ENCODE measurements around the gene INPP5D. TPM values are rescaled to one million over a fixed set of nuclear protein-coding genes. Genes with fewer than 3 reads are reported as not detected.

INPP5D gene
- total RNA-seq, 3 donors from 2014 or later, result 8.2 to 14.4 (median 9.1) TPM

DNA sequence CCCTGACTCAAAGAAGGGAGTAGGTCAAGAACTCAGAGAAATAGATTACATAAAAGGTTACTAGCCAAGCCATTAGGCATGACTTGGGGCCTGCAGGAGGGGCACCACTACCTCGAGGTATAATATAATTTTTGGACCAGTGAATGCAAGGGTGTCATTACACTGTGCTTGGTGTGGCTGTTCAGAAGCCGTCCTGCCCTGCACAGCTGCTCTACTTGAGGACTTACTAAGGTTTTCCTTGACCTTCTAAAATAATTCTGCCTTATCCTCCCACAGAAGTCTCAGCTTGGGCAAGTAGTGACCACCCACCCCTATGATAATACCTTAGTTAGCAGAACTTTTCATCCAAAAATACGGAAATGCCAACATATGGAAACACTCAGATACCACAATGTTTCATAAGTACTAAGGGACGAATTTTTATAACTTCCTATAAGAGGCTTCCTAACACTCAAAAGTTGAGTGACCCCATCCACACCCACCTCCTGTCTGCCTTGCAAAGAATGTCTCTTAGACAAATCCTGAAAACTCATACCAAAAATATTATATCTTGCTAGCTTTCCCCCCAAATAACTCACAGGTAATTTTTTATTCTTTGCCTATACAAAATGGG is 173.6 kb downstream of the INPP5D start:
- no peak for DNase-seq
- no peak for ATAC-seq

DNA sequence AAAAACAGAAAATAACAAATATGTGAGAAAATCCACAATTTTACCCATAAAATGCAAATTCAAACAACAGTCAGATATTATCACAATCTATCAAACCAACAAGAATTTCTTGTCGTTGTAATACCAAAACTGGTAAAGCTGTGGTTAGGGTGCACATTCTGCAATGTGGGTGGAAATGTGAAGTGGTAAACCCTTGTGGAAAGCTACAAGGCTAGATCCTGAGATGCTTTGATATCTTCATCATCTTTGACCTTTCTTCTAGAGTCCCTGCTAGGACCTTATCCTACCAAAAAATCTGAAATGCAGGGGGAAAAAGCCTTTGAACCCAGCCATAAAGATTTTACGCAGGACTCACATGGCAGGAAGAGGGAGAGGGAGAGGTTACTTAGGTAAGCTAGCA is 174.1 kb downstream of the INPP5D start:
- TF ChIP-seq, protein P1, sequence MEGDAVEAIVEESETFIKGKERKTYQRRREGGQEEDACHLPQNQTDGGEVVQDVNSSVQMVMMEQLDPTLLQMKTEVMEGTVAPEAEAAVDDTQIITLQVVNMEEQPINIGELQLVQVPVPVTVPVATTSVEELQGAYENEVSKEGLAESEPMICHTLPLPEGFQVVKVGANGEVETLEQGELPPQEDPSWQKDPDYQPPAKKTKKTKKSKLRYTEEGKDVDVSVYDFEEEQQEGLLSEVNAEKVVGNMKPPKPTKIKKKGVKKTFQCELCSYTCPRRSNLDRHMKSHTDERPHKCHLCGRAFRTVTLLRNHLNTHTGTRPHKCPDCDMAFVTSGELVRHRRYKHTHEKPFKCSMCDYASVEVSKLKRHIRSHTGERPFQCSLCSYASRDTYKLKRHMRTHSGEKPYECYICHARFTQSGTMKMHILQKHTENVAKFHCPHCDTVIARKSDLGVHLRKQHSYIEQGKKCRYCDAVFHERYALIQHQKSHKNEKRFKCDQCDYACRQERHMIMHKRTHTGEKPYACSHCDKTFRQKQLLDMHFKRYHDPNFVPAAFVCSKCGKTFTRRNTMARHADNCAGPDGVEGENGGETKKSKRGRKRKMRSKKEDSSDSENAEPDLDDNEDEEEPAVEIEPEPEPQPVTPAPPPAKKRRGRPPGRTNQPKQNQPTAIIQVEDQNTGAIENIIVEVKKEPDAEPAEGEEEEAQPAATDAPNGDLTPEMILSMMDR (IDR thresholded peaks at IDR 0.05), result no peak
- Histone ChIP-seq H3K36me3 (ENCODE audit: low read depth) (no peaks in the 10 kb centered on the region), H3K4me1 (ENCODE audit: low read depth) (no peaks in the 10 kb centered on the region), H3K9me3 (no peaks in the 10 kb centered on the region), H3K4me3 (no peak overlapping the region)
- ATAC-seq (no peak), DNase-seq (no peak)
- intact Hi-C loops (cut with DNase I, micrococcal nuclease), result no loop called here

More for the DNA sequence above, 173.6 kb downstream of the INPP5D start:
- H3K9me3 ChIP-seq, result no peaks in the 10 kb centered on the region
- H3K4me3 ChIP-seq, result no peak overlapping the region
- TF ChIP-seq, protein P1 (IDR thresholded peaks at IDR 0.05), result no peak
- intact Hi-C loops (cut with DNase I, micrococcal nuclease), result no loop called here
- H3K4me1 ChIP-seq (ENCODE audit: low read depth), result no peaks in the 10 kb centered on the region
- H3K36me3 ChIP-seq (ENCODE audit: low read depth), result no peaks in the 10 kb centered on the region

GRCh38 chr2:233234996-233235395 is 174.9 kb downstream of the INPP5D start:
- TF ChIP-seq, protein P1 (IDR thresholded peaks at IDR 0.05), result no peak
- H3K4me3 ChIP-seq, result no peak overlapping the region
- no peaks in the 10 kb centered on the region for H3K9me3 ChIP-seq
- no peak for ATAC-seq
- H3K4me1 ChIP-seq (ENCODE audit: low read depth), result no peaks in the 10 kb centered on the region
- DNase-seq, result no peak
- intact Hi-C loops (cut with DNase I, micrococcal nuclease), result no loop called here
- no peaks in the 10 kb centered on the region for H3K36me3 ChIP-seq (ENCODE audit: low read depth)

DNA sequence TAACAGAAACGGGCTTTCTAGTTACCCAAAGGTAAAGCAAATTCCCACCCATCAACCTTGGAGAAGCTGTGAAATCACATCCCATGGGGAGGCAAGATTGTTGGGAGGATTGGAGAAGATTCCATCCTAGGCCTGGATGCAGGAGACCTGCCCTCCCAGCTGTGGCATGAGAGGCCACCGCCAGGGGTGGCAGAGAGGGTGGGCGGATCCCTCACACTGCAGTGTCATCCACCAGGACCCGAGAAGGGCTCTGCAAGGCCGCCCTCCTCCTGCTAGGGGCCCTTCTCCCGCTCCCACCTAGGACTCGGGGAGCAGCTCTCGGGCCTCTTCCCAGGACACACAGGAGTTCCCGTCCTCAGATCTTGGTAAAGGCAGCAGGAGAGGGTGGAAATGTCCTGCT is 175.8 kb downstream of the INPP5D start:
- no peaks in the 10 kb centered on the region for H3K36me3 ChIP-seq (ENCODE audit: low read depth)
- intact Hi-C loops (cut with DNase I, micrococcal nuclease), result no loop called here
- no peak for ATAC-seq
- TF ChIP-seq, protein P1 (IDR thresholded peaks at IDR 0.05), result no peak
- no peaks in the 10 kb centered on the region for H3K9me3 ChIP-seq
- no peak overlapping the region for H3K4me3 ChIP-seq
- no peak for DNase-seq
- H3K4me1 ChIP-seq (ENCODE audit: low read depth), result peaks cover 4% of the 10 kb centered on the region

DNA sequence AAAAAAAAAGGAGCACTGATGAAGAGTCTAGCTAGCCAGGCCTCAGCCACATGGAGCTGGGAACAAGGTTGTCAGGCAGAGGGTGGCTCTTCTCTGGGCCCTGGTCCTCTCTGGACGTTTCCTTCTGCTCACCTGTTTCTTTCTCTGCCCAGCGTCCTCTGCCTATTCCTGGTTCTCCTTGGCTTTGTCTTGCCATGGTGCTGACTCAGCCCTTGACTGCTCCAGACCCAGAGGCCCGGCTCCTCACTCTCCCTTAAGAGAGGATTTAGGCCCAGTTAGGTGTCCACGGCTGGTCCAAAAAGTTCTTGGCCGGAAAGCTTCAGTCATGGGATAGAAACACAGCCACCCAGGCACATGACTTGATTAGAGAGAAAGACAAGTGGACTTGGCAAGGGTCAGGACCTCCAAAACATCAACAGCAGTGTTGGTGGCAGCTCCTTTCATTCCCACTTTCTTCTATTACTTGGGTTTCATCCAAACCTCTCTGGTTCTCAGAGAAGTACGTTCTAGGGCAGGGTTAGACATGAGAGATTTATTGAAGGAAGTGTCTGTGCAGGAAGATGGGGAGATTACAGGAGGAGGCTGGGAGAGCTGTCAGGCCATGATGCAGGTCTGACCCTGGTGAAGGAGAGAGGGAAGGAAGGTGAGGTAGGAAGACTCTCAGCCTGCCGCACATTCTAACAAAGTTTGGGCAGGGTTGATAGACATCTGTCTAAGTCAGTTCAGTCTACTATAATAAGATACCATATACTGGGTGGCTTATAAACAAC is 176.9 kb downstream of the INPP5D start:
- no peak for ATAC-seq
- TF ChIP-seq, protein P1 (IDR thresholded peaks at IDR 0.05), result no peak
- intact Hi-C loops (cut with DNase I, micrococcal nuclease), result no loop called here

More for the DNA sequence above, 176.9 kb downstream of the INPP5D start:
- no peak for DNase-seq
- no peak overlapping the region for H3K4me3 ChIP-seq
- H3K36me3 ChIP-seq (ENCODE audit: low read depth), result no peaks in the 10 kb centered on the region
- peaks cover 6% of the 10 kb centered on the region for H3K4me1 ChIP-seq (ENCODE audit: low read depth)
- H3K9me3 ChIP-seq, result no peaks in the 10 kb centered on the region
